Right forelimb (tissue), 1 donor: ENCODE measurements around the gene PRSS23.
A peak's percentile ranks its signal among the peaks of the same experiment; 100 is the strongest.

Experiments used
- DNase-seq: peaks from one replicate; pipeline ENCODE4 v3.0.0-alpha.2; 2018

The PRSS23 gene

DNA sequence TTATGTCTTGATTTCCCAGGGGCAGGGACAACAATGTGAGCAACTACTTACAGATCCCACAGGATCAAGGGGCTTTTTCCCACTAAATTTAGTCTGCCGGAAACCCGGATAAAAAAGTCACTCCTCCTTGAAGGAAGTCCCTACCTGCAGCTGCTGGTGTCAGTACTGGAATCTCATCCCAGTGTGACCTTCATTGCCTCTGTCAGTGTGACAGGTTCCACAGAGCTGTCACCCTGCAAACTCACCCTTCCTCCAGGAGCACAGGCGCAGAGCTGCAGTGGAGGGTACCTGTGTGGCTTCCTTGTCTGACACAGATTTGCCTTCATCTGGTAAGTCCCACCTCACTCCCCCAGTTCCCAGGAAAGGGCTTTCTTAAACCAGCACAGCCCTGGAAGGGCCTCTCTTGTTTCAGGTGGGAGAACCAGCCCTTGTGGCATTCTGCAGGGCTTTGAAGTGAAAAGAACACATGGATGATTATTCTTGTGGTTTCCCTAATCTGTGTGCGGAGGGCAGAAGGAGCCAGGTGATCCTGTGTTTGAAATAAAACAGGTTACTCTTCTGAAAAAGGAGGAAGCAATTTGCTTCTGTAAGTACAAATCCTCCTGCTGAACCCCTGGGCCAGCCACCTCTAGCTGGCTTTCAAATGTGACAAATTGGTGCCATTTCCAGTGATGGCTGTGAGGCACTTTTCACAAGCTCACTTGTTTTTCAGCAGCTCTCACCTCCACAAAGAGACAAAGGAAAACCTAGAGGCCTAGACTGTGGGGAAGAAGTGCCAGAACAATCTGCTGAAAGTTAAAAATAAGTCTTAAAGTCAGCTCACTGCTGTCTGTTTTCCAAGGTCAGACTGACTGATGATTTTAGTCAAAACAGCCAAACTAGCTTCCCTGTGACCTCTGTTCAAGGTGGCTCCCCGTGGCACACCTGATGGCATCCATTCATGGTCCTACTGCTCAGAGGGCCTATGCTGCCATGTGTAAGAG, 9.2 kb upstream of the PRSS23 start:
- DNase-seq: no peak

- no peak for DNase-seq
These were observed 8.2 kb upstream of the PRSS23 start for GRCh38 chr11:86792150-86792549.

- DNase-seq: no peak
These were observed 7.0 kb upstream of the PRSS23 start for GRCh38 chr11:86793307-86793706.

DNA sequence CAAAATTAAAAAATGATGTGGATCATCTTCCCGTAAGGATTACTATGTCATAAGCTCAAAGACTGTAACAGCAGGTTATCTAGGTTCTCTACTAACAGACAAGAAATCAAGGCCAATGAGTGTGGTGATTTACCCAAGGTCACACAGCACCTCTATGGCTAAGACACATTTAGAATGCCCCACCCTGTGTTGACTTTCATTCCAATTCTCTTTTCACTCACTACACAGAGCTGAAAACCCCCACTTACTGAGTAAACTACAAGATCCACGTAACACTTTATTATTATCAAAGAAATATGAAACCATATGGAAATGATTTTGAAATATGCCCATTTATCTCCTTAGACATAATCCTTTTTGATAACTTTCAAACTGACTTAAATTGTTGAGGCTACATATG, 4.8 kb upstream of the PRSS23 start:
- no peak for DNase-seq

GRCh38 chr11:86795949-86796348, 4.4 kb upstream of the PRSS23 start:
- no peak for DNase-seq

- DNase-seq: no peak
These were observed 3.2 kb upstream of the PRSS23 start for GRCh38 chr11:86797133-86797532.

- DNase-seq: no peak
These were observed 1.4 kb upstream of the PRSS23 start for GRCh38 chr11:86798988-86799387.

DNA sequence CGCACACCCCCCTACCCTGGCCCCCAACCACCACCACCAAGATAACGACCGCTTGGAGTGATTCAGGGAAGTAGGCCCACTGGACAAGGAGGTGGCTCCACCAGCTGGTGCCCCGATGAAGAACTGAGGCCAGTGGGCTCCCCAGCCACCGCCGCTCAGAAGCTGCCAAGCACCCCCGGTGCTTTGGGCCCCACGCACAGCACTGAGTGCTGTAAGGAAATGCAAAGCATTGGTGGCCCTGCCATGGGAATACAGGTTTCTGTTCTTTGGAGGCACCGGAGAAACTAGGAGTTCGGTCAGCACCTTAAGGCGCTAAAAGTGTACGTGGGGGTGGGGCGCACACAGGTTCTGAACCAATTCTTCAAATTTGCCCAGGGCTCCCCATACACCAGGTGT, 664 bp upstream of the PRSS23 start:
- no peak for DNase-seq

DNA sequence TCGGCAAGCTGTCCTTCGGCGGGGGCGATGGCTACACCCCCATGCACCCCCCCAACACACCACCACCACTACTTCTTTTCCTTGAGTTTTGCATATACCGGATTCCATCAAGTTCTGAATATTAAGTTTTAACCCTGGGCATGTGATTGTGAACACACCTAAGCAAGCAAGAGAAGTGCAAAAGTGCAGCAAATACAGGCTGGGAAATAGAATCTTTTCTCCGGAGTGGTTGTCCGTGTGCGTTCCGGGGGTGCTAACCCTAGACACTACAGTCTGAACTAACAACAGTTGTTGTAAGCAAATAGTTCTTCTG, 574 bp downstream of the PRSS23 start:
- no peak for DNase-seq

DNA sequence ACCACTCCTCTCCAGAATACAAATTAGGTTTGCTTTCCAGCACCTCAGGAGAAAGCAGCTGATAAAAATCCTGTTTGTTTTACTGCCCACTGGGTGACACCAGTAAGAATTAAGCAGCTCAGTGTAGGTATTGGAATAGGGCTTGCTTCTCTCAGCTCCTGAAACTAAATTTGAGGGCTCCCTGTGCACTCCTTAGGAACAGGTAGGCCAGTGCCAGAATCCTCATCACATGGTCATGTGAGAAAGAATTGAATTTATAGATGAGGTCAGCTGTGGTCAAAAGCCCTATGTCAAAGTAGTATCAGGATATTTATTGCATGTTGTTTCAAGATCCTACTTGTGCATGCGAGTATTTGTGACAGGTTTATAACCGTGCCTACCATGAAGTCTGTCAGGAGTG, 1.0 kb downstream of the PRSS23 start:
- DNase-seq: no peak

DNA sequence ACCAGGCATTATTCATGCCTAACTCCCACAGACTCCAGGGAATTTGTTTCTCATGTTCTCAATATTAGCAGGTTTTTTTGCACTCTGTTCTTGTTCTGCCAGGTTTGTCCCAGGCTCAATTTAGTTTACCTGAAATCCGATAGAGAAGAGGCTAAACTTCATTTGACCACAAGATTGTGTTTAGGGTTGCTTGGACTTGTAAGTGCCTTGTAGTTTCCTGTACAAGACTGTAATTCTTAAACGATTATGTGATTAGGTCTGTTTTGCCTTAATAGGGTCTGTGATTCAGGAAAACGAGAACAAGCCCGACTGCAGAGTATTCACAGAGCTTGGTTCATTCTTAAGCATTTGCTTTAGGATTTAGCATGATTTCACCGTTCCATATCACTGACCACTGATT, 1.8 kb downstream of the PRSS23 start:
- DNase-seq: no peak

DNA sequence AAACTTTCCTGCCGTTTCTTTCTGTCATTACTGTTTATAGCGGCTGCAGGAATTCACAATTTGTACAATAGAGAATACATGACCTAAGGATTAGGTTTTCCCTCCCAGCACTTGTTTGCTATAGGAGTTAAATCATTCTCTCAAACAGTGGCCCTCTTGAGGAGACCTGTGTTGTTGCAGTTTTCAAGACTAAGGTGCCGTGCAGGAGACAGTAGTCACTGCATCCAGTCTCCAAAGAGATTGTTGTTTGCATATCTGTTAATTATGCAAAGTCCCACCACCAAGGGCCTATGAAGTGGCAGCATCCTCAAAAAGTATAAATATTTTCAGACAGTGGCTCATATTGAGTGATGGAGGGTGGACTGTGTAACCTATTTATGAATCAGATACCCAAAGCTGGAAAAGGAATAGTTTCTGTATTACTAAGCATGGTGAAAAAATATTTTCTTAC, 2.3 kb downstream of the PRSS23 start:
- peak; percentile 48 for DNase-seq

GRCh38 chr11:86803136-86804045, 3.0 kb downstream of the PRSS23 start:
- no peak for DNase-seq

GRCh38 chr11:86804951-86805350, 4.6 kb downstream of the PRSS23 start:
- DNase-seq: no peak

GRCh38 chr11:86805873-86806310, 5.5 kb downstream of the PRSS23 start:
- DNase-seq: no peak

DNA sequence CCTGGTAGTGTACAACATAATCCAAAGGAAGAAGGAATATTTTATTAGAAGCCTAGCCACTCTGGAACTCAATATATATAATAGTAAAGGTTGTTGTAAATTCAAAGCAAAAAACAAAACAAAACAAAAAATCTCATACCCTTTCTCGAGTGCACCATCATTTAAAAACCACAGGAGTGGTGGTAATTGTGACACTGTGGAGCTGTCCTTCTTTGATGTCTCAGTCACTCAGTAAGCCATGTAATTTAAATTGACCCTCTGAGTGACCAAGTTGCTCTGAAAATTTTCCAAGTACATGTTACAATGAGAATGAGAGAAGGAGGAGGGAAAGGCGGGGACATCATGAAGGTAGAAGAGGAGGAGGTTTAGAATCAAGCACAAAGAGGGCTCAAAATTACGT, 6.6 kb downstream of the PRSS23 start:
- no peak for DNase-seq

DNA sequence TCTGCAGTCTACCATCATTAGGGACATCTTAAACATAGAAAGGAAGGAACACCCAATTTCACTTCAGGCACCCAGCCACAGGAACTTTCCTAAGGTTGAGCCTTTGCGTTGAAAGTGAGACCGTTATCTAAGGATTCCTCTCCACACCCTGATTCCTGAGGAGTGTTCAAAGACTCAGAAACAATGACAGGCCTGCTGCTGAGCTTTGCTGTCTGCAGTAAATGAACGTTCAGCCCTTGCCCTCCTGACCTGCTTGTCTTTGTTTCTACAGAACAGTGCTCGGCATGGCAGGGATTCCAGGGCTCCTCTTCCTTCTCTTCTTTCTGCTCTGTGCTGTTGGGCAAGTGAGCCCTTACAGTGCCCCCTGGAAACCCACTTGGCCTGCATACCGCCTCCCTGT, 7.0 kb downstream of the PRSS23 start:
- no peak for DNase-seq

DNA sequence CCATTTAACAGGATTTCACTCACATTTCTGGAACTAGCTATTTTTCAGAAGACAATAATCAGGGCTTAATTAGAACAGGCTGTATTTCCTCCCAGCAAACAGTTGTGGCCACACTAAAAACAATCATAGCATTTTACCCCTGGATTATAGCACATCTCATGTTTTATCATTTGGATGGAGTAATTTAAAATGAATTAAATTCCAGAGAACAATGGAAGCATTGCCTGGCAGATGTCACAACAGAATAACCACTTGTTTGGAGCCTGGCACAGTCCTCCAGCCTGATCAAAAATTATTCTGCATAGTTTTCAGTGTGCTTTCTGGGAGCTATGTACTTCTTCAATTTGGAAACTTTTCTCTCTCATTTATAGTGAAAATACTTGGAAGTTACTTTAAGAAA, 9.2 kb downstream of the PRSS23 start:
- no peak for DNase-seq

DNA sequence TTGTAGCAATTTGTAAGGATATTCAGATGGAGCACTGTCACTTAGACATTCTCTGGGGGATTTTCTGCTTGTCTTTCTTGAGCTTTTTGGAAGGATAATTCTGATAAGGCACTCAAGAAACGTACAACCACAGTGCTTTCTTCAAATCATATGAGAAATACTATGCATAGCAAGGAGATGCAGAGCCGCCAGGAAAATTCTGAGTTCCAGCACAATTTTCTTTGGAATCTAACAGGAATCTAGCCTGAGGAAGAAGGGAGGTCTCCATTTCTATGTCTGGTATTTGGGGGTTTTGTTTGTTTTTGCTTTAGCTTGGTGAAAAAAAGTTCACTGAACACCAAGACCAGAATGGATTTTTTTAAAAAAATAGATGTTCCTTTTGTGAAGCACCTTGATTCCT, 9.9 kb downstream of the PRSS23 start:
- no peak for DNase-seq

DNA sequence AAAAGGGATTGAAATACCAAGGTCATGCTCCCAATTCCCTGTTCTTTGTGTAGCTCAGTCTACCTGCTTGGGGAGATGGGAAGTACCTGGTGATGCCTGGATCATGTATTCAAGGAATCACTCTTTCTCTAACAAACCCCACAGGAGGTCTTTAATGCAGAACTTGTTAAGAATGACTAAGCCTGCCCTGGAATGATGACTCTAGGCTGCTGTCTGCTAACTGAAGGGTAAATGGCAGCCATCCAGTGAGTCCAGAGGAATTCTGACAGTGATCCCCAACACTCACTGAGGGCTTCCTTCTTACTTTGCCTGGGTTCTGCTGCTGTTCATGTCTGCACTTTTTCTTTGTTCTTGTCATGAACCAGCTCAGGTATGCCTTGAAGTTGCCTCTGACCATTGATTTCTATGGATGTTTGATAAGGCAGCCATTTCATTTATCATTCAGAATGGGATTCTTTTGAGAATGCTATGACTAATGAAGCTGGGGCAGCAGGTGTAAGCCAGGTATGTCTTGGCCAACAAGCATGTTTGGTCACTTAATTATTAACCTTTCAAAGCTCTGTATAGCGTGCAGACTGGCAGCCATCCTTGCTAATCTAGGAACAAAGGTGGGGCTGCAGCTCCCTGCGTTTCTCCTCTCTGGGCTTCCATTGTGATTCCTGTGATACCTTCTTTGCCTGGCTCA, 11.4 kb downstream of the PRSS23 start:
- no peak for DNase-seq

GRCh38 chr11:86812322-86812670, 12.0 kb downstream of the PRSS23 start:
- no peak for DNase-seq

DNA sequence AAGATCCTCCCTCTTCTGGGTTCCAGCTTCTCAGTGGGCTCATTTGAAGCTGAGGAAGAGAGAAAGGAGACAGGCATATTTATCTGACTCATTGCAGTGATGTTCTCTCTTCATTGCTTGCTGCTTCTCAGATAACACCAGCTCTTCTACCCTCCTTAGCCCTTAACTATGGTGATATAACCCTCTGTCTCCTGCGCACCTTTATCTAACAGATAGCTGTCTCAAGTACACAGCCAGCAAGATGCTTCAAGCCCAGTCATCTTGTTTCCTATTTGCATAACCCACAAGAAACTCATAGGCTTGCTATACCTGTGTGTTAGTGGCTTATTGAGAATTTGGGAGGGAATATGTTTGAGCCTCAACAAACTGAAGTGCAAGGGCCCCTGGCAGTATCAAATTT, 12.6 kb downstream of the PRSS23 start:
- DNase-seq: no peak

DNA sequence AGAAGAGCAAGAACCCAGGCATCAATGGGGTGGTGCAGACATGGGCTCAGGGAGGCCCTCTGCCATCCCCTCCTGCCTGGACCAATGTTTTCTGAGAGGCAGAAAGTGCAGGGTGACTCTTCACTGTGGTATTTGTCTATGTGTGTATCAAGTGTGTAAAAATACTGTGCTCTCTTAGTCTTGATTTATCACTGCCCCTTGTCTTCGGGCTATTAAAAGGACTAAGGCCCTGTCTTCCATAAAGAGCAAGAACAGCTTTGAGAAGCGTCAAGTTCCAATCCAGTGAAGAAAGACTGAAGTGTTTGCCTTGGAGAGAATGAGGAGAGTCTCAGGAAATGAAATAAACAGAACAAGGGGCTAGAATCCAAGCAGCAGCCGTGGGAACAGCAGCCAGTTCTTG, 14.4 kb downstream of the PRSS23 start:
- no peak for DNase-seq
